Measurements from ENCODE around the gene NRXN2. TPM values are rescaled to one million over a fixed set of nuclear protein-coding genes. Genes with fewer than 3 reads are reported as not detected.

NRXN2 gene
- total and polyA plus RNA-seq, 7 donors: 0.44 to 5.2 (median 1.9) TPM

DNA sequence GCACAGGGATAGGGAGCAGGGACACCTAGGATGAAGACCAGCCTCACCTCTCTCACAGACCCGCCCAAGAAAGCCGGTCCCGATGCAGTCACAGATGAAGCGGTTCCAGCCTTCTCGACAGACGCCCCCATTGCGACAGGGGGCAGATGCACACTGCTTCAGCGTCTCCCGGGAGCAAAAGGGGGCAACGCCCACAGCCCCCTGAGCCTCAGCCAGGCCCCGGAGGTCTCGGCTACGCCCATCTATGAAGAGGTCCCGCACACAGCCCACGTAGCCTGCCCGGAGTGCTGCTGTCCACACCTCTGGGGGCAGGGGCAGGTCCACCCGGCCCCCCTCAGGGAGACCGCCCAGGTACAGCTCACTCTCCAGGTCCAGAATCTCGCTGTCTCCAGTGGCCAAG, 62.3 kb downstream of the NRXN2 start:
- Histone ChIP-seq H3K4me1 (no peaks in the 10 kb centered on the region), H3K9me3 (no peaks in the 10 kb centered on the region), H3K27ac (peak overlapping the region; percentile 41), H3K36me3 (ENCODE audit: insufficient read depth in 1 of 2, low read depth in 1 of 2) (no peaks in the 10 kb centered on the region), H3K4me3 (peak overlapping the region; percentile 51), H3K27me3 (ENCODE audit: insufficient read depth in 3 of 3, low read length in 2 of 3) (peaks cover 0 to 5% (median 0%) of the 10 kb centered on the region in 3 donors)
- DNase-seq (peak in 1 of 2 donors; percentile 60), ATAC-seq (peak in 1 of 4 donors; percentile 16)
- TF ChIP-seq, protein P1, sequence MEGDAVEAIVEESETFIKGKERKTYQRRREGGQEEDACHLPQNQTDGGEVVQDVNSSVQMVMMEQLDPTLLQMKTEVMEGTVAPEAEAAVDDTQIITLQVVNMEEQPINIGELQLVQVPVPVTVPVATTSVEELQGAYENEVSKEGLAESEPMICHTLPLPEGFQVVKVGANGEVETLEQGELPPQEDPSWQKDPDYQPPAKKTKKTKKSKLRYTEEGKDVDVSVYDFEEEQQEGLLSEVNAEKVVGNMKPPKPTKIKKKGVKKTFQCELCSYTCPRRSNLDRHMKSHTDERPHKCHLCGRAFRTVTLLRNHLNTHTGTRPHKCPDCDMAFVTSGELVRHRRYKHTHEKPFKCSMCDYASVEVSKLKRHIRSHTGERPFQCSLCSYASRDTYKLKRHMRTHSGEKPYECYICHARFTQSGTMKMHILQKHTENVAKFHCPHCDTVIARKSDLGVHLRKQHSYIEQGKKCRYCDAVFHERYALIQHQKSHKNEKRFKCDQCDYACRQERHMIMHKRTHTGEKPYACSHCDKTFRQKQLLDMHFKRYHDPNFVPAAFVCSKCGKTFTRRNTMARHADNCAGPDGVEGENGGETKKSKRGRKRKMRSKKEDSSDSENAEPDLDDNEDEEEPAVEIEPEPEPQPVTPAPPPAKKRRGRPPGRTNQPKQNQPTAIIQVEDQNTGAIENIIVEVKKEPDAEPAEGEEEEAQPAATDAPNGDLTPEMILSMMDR (IDR thresholded peaks at IDR 0.05): no peak
- WGBS, 3 donors: 32 to 54% (median 34%) methylated on average over 19 of the region's 19 CpGs
- intact Hi-C loops (cut with DNase I): no loop called here

DNA sequence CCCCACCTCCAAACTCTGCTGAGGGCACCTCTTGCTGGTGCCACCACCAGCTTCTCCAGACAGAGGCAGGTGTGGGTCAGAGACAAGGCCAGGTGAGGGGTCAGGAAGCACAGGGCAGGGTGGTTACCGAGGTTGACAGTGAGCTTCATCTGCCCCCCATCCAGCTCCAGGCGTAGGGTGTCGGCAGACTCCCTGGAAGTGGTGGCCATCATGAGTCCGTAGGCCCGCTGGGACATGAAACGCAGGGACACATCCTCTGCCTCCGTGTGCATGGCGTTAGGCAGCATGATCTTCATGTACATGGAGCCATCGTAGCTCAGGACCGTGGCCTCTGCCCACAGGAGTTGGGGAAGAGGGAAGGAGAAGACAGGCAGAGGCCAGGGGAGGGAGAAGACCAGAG, 62.8 kb downstream of the NRXN2 start:
- H3K4me3 ChIP-seq: peak overlapping the region; percentile 51
- H3K27me3 ChIP-seq (ENCODE audit: insufficient read depth in 3 of 3, low read length in 2 of 3): peaks cover 0 to 5% (median 0%) of the 10 kb centered on the region in 3 donors
- 47 to 80% (median 49%) methylated on average over 10 of the region's 10 CpGs for WGBS, 3 donors
- intact Hi-C loops (cut with DNase I): no loop called here
- H3K27ac ChIP-seq: peak overlapping the region; percentile 16
- ATAC-seq (no peak), DNase-seq (peak in 1 of 2 donors; percentile 41)
- TF ChIP-seq, protein P1 (IDR thresholded peaks at IDR 0.05): no peak
- H3K9me3 ChIP-seq: no peaks in the 10 kb centered on the region
- H3K4me1 ChIP-seq: no peaks in the 10 kb centered on the region
- H3K36me3 ChIP-seq (ENCODE audit: insufficient read depth in 1 of 2, low read depth in 1 of 2): no peaks in the 10 kb centered on the region

DNA sequence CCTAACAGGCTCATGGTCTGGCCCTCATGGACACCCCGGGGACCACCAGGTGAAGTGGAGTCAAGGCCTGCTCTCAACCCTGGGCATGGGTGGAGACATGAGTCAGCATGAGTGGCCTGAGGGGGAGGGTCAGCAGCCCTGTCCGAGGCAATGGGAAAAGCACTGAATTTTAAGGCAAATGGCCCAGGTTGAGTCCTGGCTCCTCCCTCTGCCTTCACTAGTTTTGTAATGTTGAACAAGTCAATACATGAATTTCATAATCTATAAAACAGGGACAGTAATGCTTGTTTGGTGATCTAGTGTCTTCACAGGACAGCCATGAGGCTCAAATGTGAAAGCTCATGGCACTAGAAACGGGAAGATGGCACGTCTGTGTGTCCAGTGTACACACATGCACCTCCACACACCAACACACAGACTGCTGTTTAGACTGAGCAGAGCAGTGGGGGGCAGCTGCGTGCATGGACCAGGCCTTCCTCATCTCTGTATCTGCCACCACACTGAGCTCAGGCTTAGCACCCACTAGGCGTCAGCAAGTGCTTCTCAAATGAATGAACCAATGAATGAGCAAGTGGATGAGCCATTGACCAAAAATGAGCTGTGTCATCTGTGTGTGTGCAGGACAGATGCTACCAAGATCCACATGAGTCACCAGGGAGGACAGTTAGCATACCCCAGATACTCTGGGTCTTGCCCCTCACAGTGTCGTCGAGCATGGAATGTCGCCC, 63.4 kb downstream of the NRXN2 start:
- Histone ChIP-seq H3K4me1 (no peaks in the 10 kb centered on the region), H3K36me3 (ENCODE audit: insufficient read depth in 1 of 2, low read depth in 1 of 2) (no peaks in the 10 kb centered on the region), H3K9me3 (no peaks in the 10 kb centered on the region), H3K27me3 (ENCODE audit: insufficient read depth in 3 of 3, low read length in 2 of 3) (peaks cover 0 to 5% (median 0%) of the 10 kb centered on the region in 3 donors), H3K27ac (peak overlapping the region; percentile 16), H3K4me3 (peak overlapping the region; percentile 51)
- 59 to 71% (median 64%) methylated on average over 9 of the region's 9 CpGs for WGBS, 3 donors
- DNase-seq (peak in 1 of 2 donors; percentile 45), ATAC-seq (peak; percentile 66 to 82 (median 74))
- TF ChIP-seq, protein P1 (IDR thresholded peaks at IDR 0.05): no peak
- intact Hi-C loops (cut with DNase I): no loop called here

DNA sequence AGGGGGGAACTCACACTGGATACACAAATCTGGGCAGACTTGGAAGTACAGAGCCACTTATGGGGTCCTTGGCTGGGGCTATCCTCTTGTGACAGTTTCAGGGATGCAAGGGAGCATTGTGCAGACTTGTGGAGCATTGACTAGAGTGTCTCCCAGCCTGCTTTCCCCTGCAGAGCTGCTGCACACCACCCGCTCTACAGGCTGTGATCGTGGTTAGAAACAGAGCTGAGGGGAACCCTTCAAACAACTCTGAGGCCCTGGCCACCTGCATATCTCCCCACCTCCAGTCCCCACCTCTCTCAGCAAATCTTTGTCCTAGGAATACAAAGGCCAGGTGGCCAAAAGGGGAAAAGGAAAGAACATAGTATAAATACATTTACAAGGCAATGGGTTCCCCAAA, 64.7 kb downstream of the NRXN2 start:
- Histone ChIP-seq H3K9me3 (no peaks in the 10 kb centered on the region), H3K27ac (no peak overlapping the region), H3K36me3 (ENCODE audit: insufficient read depth in 1 of 2, low read depth in 1 of 2) (no peaks in the 10 kb centered on the region), H3K4me1 (no peaks in the 10 kb centered on the region), H3K27me3 (ENCODE audit: insufficient read depth in 3 of 3, low read length in 2 of 3) (peaks cover 0 to 5% (median 0%) of the 10 kb centered on the region in 3 donors), H3K4me3 (no peak overlapping the region)
- no peak for DNase-seq
- no peak for ATAC-seq
- intact Hi-C loops (cut with DNase I): no loop called here
- WGBS, 3 donors: 79 to 92% (median 84%) methylated on average over 2 of the region's 2 CpGs
- TF ChIP-seq, protein P1 (IDR thresholded peaks at IDR 0.05): no peak
